Measurements from ENCODE around the gene CSH1. TPM values are rescaled to one million over a fixed set of nuclear protein-coding genes. Genes with fewer than 3 reads are reported as not detected.

The CSH1 gene
- polyA plus RNA-seq, 1 experiment = not detected

Small RNA genes lying within 50 kb of the gene (small RNA-seq; reads per million reads assigned to genes)
- gene AC040958.1 (ENCODE audit: insufficient read length, low read depth, low replicate concordance) = not detected
- gene AC127029.1 (ENCODE audit: insufficient read length, low read depth, low replicate concordance) = not detected
- not detected for gene GH1 (ENCODE audit: insufficient read length, low read depth, low replicate concordance)

Other genes starting within 250 kb of the CSH1 start
- 7.9 and 13.8 TPM in 2 replicates for gene LIMD2, start 196.4 kb downstream of the CSH1 start, polyA plus RNA-seq (2011; rRNA removed)
- 21.0 and 30.9 TPM in 2 replicates for gene STRADA, start 154.8 kb downstream of the CSH1 start, polyA plus RNA-seq (2011; rRNA removed)
- gene CCDC47, start 123.0 kb downstream of the CSH1 start, polyA plus RNA-seq (2011; rRNA removed) = 31.4 and 55.3 TPM in 2 replicates
- gene DDX42, start 122.4 kb downstream of the CSH1 start, polyA plus RNA-seq (2011; rRNA removed) = 56.3 and 99.3 TPM in 2 replicates
- 149 and 151 TPM in 2 replicates for gene PSMC5, start 69.1 kb downstream of the CSH1 start, polyA plus RNA-seq (2011; rRNA removed)
- gene FTSJ3, start 68.9 kb downstream of the CSH1 start, polyA plus RNA-seq (2011; rRNA removed) = 36.3 and 42.1 TPM in 2 replicates
- 57.6 and 80.0 TPM in 2 replicates for gene SMARCD2, start 53.9 kb downstream of the CSH1 start, polyA plus RNA-seq (2011; rRNA removed)
- gene CSH2, start 22.9 kb downstream of the CSH1 start, polyA plus RNA-seq (2011; rRNA removed) = not detected in 2 replicates
- not detected in 2 replicates for gene GH2, start 14.6 kb downstream of the CSH1 start, polyA plus RNA-seq (2011; rRNA removed)
- not detected in 2 replicates for gene CSHL1, start 14.7 kb upstream of the CSH1 start, polyA plus RNA-seq (2011; rRNA removed)
- gene GH1, start 22.3 kb upstream of the CSH1 start, polyA plus RNA-seq (2011; rRNA removed) = not detected in 2 replicates
- gene CD79B, start 35.8 kb upstream of the CSH1 start, polyA plus RNA-seq (2011; rRNA removed) = 0.36 and 0.58 TPM in 2 replicates
- gene SCN4A, start 76.3 kb upstream of the CSH1 start, polyA plus RNA-seq (2011; rRNA removed) = 0.06 TPM in 1 of 2 replicates, not detected in the other
- gene PRR29, start 101.8 kb upstream of the CSH1 start, polyA plus RNA-seq (2011; rRNA removed) = 0.10 and 0.21 TPM in 2 replicates
- gene ICAM2, start 124.1 kb upstream of the CSH1 start, polyA plus RNA-seq (2011; rRNA removed) = 0.91 and 1.6 TPM in 2 replicates
- 8.5 and 8.6 TPM in 2 replicates for gene ERN1, start 233.6 kb upstream of the CSH1 start, polyA plus RNA-seq (2011; rRNA removed)

Measured in BJ (cell line).